ENCODE data around the gene WDR47.
A peak's percentile ranks its signal among the peaks of the same experiment; 100 is the strongest.

WDR47 gene

GRCh38 chr1:108972951-108973350 lies 69.0 kb downstream of the WDR47 start:
- no peak overlapping the region for H3K4me3 ChIP-seq (ENCODE audit: low read depth in 1 of 2, low read length in 1 of 2)
- peaks cover 59% of the 10 kb centered on the region for H3K36me3 ChIP-seq
- H3K27me3 ChIP-seq: no peaks in the 10 kb centered on the region
- no peak overlapping the region for H3K27ac ChIP-seq
- no peaks in the 10 kb centered on the region for H3K4me1 ChIP-seq (ENCODE audit: control insufficient read depth in 1 of 2, insufficient read depth in 1 of 2, low read depth in 1 of 2, low read length in 1 of 2)
- H3K9me3 ChIP-seq: no peaks in the 10 kb centered on the region
- no peak for TF ChIP-seq CTCF (IDR thresholded peaks at IDR 0.05)

- H3K4me1 ChIP-seq (ENCODE audit: control insufficient read depth in 1 of 2, insufficient read depth in 1 of 2, low read depth in 1 of 2, low read length in 1 of 2): no peaks in the 10 kb centered on the region
- peaks cover 40% of the 10 kb centered on the region for H3K36me3 ChIP-seq
- no peak for TF ChIP-seq CTCF (IDR thresholded peaks at IDR 0.05)
Measured at GRCh38 chr1:108969346-108969745, 72.6 kb downstream of the WDR47 start.

GRCh38 chr1:108963052-108963686 lies 78.7 kb downstream of the WDR47 start, which contains the start of gene CLCC1:
Gene CLCC1 (minus strand): TSS chr1:108963484. CDS start chr1:108950437, 13,047 bp downstream.
- peaks cover 20 to 21% of the 10 kb centered on the region in 2 experiments for H3K4me1 ChIP-seq (ENCODE audit: control insufficient read depth in 1 of 2, insufficient read depth in 1 of 2, low read depth in 1 of 2, low read length in 1 of 2)
- TF ChIP-seq CTCF (IDR thresholded peaks at IDR 0.05): no peak
- no peaks in the 10 kb centered on the region for H3K36me3 ChIP-seq
- peak within 1 kb of the TSS; percentile 81 to 86 for H3K4me3 ChIP-seq (ENCODE audit: low read depth in 1 of 2, low read length in 1 of 2)
- H3K27me3 ChIP-seq: no peaks in the 10 kb centered on the region
- peak within 1 kb of the TSS; percentile 92 for H3K27ac ChIP-seq
- no peaks in the 10 kb centered on the region for H3K9me3 ChIP-seq

More at GRCh38 chr1:108969346-108969745, 72.6 kb downstream of the WDR47 start:
- H3K27ac ChIP-seq: no peak overlapping the region
- H3K27me3 ChIP-seq: no peaks in the 10 kb centered on the region
- H3K9me3 ChIP-seq: no peaks in the 10 kb centered on the region
- H3K4me3 ChIP-seq (ENCODE audit: low read depth in 1 of 2, low read length in 1 of 2): no peak overlapping the region

GRCh38 chr1:108962681-108963051 lies 79.2 kb downstream of the WDR47 start:
- H3K9me3 ChIP-seq: no peaks in the 10 kb centered on the region
- H3K36me3 ChIP-seq: no peaks in the 10 kb centered on the region
- H3K27me3 ChIP-seq: no peaks in the 10 kb centered on the region
- H3K27ac ChIP-seq: peak overlapping the region; percentile 92
- peak overlapping the region; percentile 81 to 86 for H3K4me3 ChIP-seq (ENCODE audit: low read depth in 1 of 2, low read length in 1 of 2)
- H3K4me1 ChIP-seq (ENCODE audit: control insufficient read depth in 1 of 2, insufficient read depth in 1 of 2, low read depth in 1 of 2, low read length in 1 of 2): peaks cover 20 to 21% of the 10 kb centered on the region in 2 experiments
- no peak for TF ChIP-seq CTCF (IDR thresholded peaks at IDR 0.05)

- H3K4me1 ChIP-seq (ENCODE audit: control insufficient read depth in 1 of 2, insufficient read depth in 1 of 2, low read depth in 1 of 2, low read length in 1 of 2): peaks cover 20 to 21% of the 10 kb centered on the region in 2 experiments
- no peaks in the 10 kb centered on the region for H3K36me3 ChIP-seq
- TF ChIP-seq CTCF (IDR thresholded peaks at IDR 0.05): no peak
- peak overlapping the region; percentile 92 for H3K27ac ChIP-seq
- H3K4me3 ChIP-seq (ENCODE audit: low read depth in 1 of 2, low read length in 1 of 2): peak overlapping the region; percentile 81 to 86
- no peaks in the 10 kb centered on the region for H3K9me3 ChIP-seq
- H3K27me3 ChIP-seq: no peaks in the 10 kb centered on the region
Measured at GRCh38 chr1:108961752-108962486, 80.0 kb downstream of the WDR47 start.

Data from neutrophil (primary cell).